NCI-H1417 (cell line): Measurements from ENCODE around the gene TAGLN3.

Source experiments
- DNase-seq, 3 experiments: peaks; one replicate each; lab custom pipeline; 2025; lab: John Stamatoyannopoulos, UW

The TAGLN3 gene

DNA sequence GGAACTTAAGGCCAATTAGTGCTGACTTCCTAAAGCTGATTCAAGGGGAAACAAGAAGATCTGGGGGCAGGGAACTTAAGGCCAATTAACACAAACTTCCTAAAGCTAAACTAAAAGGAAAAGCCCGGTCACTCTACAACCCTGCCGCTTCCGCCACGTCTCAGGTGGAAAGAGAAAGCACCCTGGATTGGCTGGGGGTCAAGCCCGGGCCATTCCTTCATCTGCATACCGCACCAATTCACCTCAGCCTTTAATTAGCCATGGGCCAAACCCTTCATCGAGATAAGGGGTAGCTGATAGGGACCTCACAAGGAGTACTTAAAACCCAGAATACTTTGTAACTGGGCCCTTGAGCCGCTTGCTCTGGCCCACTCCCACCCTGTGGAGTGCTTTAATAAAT lies 50.2 kb downstream of the TAGLN3 start:
- no peak for DNase-seq

GRCh38 chr3:112053229-112053628 lies 54.5 kb downstream of the TAGLN3 start:
- DNase-seq: no peak

DNA sequence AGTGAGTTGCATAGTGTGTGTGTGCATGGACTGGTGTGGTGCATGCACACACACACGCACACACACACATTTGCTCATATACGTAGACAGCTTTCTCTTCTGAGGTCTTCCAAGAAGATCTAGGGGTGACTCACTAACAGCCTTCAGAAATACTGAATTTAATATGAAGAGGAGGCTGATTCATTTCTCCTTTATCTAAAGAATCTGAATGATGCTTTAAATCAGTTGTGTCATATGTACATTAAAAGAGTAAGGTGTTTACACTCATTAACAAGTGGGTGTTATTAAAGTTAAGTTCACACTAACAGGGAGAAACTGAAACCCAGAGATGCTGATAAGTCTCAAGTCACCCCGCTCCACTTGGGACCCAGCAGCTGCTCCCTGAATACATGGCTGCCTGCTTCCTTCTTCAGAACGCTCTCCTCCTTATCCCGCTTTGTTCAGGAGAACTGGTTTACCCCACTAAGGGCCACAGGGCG lies 57.8 kb downstream of the TAGLN3 start:
- DNase-seq: no peak

DNA sequence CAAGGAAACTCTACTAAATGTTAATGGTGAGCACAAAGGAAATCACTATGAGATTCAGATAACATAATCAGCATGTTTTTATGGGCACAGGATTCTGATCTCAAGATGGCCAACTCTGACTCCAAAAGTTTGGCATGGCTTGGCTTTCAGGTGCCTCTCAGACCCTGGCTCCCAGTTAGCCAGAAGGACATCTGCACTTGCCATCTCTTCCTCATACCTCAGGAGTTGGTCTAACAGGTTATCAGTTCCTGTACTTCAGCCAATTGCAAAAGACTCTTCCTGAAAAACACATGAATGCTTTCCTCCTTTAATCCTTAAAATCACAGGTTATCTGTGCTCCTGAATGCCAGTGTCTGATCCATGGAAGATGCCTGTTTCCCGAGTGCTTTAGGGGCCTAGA lies 60.8 kb downstream of the TAGLN3 start:
- DNase-seq: no peak

- no peak for DNase-seq
Observed at GRCh38 chr3:112061152-112061551, 62.4 kb downstream of the TAGLN3 start.
